Calu3 (cell line): ENCODE results near the gene SLX1A. TPM values are rescaled to one million over a fixed set of nuclear protein-coding genes. Genes with fewer than 3 reads are reported as not detected.
A peak's percentile ranks its signal among the peaks of the same experiment; 100 is the strongest.
"Not testable (repeated sequence)": the region's sequence is repeated elsewhere in the genome, so short reads cannot be mapped to it uniquely, and the experiment has no call there.

ENCODE experiments used
- BruUV-seq: library from RNA; stranded (reverse); fragments of 400-500 nt; replicated peaks from 2 replicates; lab custom pipeline; 2021; lab: Mats Ljungman, UMichigan
- CTCF ChIA-PET: fragments of 300-600 bp; sonication (Branson Sonifier 250); formaldehyde crosslinking; loops from one replicate; lab custom pipeline; 2022; ENCODE audit warnings: antibody characterized with exemption; lab: Charles Lee
- DNase-seq: peaks from one replicate; pipeline ENCODE4 v3.0.0; 2022
- H3K27ac Mint-ChIP-seq: one replicate; pipeline ENCODE4 v1.8.0; 2022; ENCODE audit warnings: mixed read lengths; ENCODE audit not compliant: unreplicated experiment
- H3K27me3 Mint-ChIP-seq: one replicate; pipeline ENCODE4 v1.8.0; 2022; ENCODE audit warnings: mixed read lengths; ENCODE audit not compliant: unreplicated experiment
- H3K36me3 Mint-ChIP-seq: one replicate; pipeline ENCODE4 v1.8.0; 2022; ENCODE audit warnings: mild to moderate bottlenecking, moderate library complexity, mixed read lengths; ENCODE audit not compliant: insufficient read depth, unreplicated experiment
- H3K4me1 Mint-ChIP-seq: one replicate; pipeline ENCODE4 v1.8.0; 2022; ENCODE audit warnings: mild to moderate bottlenecking, low read depth, mixed read lengths; ENCODE audit not compliant: unreplicated experiment
- H3K4me3 Mint-ChIP-seq: one replicate; pipeline ENCODE4 v1.8.0; 2022; ENCODE audit warnings: mild to moderate bottlenecking, low read depth, moderate library complexity, mixed read lengths; ENCODE audit not compliant: unreplicated experiment
- H3K9me3 Mint-ChIP-seq: one replicate; pipeline ENCODE4 v1.8.0; 2022; ENCODE audit warnings: low read depth, mixed read lengths; ENCODE audit not compliant: unreplicated experiment
- intact Hi-C: fragments of 100-400 bp; cut with micrococcal nuclease; formaldehyde crosslinking; loops from one replicate; pipeline ENCODE4 v1.10.0; 2022; ENCODE audit not compliant: unreplicated experiment
- total RNA-seq: library from RNA; stranded (reverse); gene quantifications from 2 replicates; pipeline ENCODE4 v1.2.3, GENCODE V29; 2022

Gene SLX1A
- total RNA-seq, 1 experiment from 2014 or later: 45.0 TPM

DNA sequence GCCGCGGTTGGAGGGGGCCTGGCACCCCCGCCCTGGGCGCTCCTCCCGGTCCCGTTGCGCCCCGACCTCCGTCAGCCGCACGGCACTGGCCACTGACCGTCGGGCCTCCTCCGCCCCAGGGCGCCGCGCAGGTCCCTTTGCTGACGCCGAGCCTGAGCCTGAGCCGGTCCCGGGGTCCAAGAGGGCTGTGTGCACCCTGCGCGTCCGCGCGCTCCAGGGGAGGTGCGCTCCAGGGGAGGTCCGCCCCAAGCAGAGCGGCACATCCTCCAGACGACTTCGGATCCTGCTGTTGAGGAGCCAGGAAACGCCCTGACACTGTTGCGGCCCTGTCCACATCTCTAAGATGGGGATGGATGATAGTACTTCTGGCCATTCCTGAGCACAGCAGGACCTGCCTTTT, 12.6 kb downstream of the SLX1A start:
- H3K9me3 Mint-ChIP-seq, intact Hi-C loops, DNase-seq, H3K27ac Mint-ChIP-seq, BruUV-seq, H3K27me3 Mint-ChIP-seq, H3K36me3 Mint-ChIP-seq, H3K4me1 Mint-ChIP-seq, CTCF ChIA-PET, H3K4me3 Mint-ChIP-seq: not testable (repeated sequence)

- intact Hi-C loops, H3K4me1 Mint-ChIP-seq, H3K27me3 Mint-ChIP-seq, H3K27ac Mint-ChIP-seq, H3K36me3 Mint-ChIP-seq, H3K4me3 Mint-ChIP-seq, H3K9me3 Mint-ChIP-seq: not testable (repeated sequence)
- DNase-seq: peak; percentile 53
- BruUV-seq: TSS peak; percentile 3
- CTCF ChIA-PET: interaction anchor here (0.6 kb wide), 1 partner anchor 115 kb away, joined by 3 read pairs; the partner anchor contains the start of gene TBX6
Measured at GRCh38 chr16:30207063-30207704, 13.5 kb downstream of the SLX1A start.

GRCh38 chr16:30209032-30209431, 15.4 kb downstream of the SLX1A start:
- H3K27ac Mint-ChIP-seq, CTCF ChIA-PET, H3K36me3 Mint-ChIP-seq, H3K4me1 Mint-ChIP-seq, H3K4me3 Mint-ChIP-seq, H3K27me3 Mint-ChIP-seq, intact Hi-C loops, H3K9me3 Mint-ChIP-seq, BruUV-seq: not testable (repeated sequence)
- peak; percentile 53 for DNase-seq

GRCh38 chr16:30211414-30211813, 17.7 kb downstream of the SLX1A start:
- DNase-seq, H3K27ac Mint-ChIP-seq, intact Hi-C loops, H3K36me3 Mint-ChIP-seq, H3K27me3 Mint-ChIP-seq, H3K9me3 Mint-ChIP-seq, H3K4me1 Mint-ChIP-seq, CTCF ChIA-PET, H3K4me3 Mint-ChIP-seq, BruUV-seq: not testable (repeated sequence)

- DNase-seq, intact Hi-C loops, H3K36me3 Mint-ChIP-seq, H3K27me3 Mint-ChIP-seq, H3K4me1 Mint-ChIP-seq, H3K4me3 Mint-ChIP-seq, CTCF ChIA-PET, BruUV-seq, H3K27ac Mint-ChIP-seq, H3K9me3 Mint-ChIP-seq: not testable (repeated sequence)
Measured at GRCh38 chr16:30217082-30217481, 23.4 kb downstream of the SLX1A start.

Other genes starting within 250 kb of the SLX1A start
- 91.1 and 92.1 TPM in 2 replicates for gene TMEM219, start 231.8 kb upstream of the SLX1A start, total RNA-seq
- 75.9 and 76.2 TPM in 2 replicates for gene TAOK2, start 220.0 kb upstream of the SLX1A start, total RNA-seq
- gene HIRIP3, start 198.3 kb upstream of the SLX1A start, total RNA-seq: 26.3 and 28.5 TPM in 2 replicates
- 107 TPM in 2 replicates for gene INO80E, start 197.6 kb upstream of the SLX1A start, total RNA-seq
- 18.0 and 19.9 TPM in 2 replicates for gene DOC2A, start 182.8 kb upstream of the SLX1A start, total RNA-seq
- gene C16orf92, start 170.7 kb upstream of the SLX1A start, total RNA-seq: not detected in 2 replicates
- 0.90 and 1.5 TPM in 2 replicates for gene TLCD3B, start 162.6 kb upstream of the SLX1A start, total RNA-seq
- gene ALDOA, start 128.1 kb upstream of the SLX1A start, total RNA-seq: 1,549 and 1,562 TPM in 2 replicates
- 184 and 187 TPM in 2 replicates for gene PPP4C, start 117.9 kb upstream of the SLX1A start, total RNA-seq
- gene TBX6, start 102.0 kb upstream of the SLX1A start, total RNA-seq: 3.6 and 4.7 TPM in 2 replicates
- 21.1 and 28.0 TPM in 2 replicates for gene YPEL3, start 97.7 kb upstream of the SLX1A start, total RNA-seq
- 7.8 and 9.4 TPM in 2 replicates for gene GDPD3, start 80.3 kb upstream of the SLX1A start, total RNA-seq
- 69.9 and 82.1 TPM in 2 replicates for gene MAPK3, start 70.7 kb upstream of the SLX1A start, total RNA-seq
- gene CORO1A, start 10.3 kb upstream of the SLX1A start, total RNA-seq: 11.1 and 12.9 TPM in 2 replicates
- 166 and 171 TPM in 2 replicates for gene BOLA2B, start 209 bp upstream of the SLX1A start, total RNA-seq
- 39.5 and 46.4 TPM in 2 replicates for gene SULT1A3, start 5.4 kb downstream of the SLX1A start, total RNA-seq
- gene NPIPB13, start 54.6 kb downstream of the SLX1A start, total RNA-seq: 18.5 and 20.5 TPM in 2 replicates
- gene CD2BP2, start 161.4 kb downstream of the SLX1A start, total RNA-seq: 65.8 and 82.6 TPM in 2 replicates
- gene TBC1D10B, start 176.6 kb downstream of the SLX1A start, total RNA-seq: 66.4 and 69.5 TPM in 2 replicates
- gene MYL11, start 180.9 kb downstream of the SLX1A start, total RNA-seq: not detected in 2 replicates
- gene SEPTIN1, start 188.7 kb downstream of the SLX1A start, total RNA-seq: 1.5 and 1.9 TPM in 2 replicates
- 21.2 and 24.8 TPM in 2 replicates for gene ZNF48, start 201.5 kb downstream of the SLX1A start, total RNA-seq
- 11.3 and 12.2 TPM in 2 replicates for gene ZNF771, start 213.7 kb downstream of the SLX1A start, total RNA-seq
- gene DCTPP1, start 236.2 kb downstream of the SLX1A start, total RNA-seq: 120 and 124 TPM in 2 replicates